T-helper 1 cell treated with Interleukin-12 subunit alpha and Interleukin-12 subunit beta and Interleukin-4 antibody, amounts not matched to agents 30 ng/mL and 1 ng/mL, for 36 hours (primary cell): ENCODE data around the gene TMEM217. TPM values are rescaled to one million over a fixed set of nuclear protein-coding genes. Genes with fewer than 3 reads are reported as not detected.
"Not testable (repeated sequence)": the region's sequence is repeated elsewhere in the genome, so short reads cannot be mapped to it uniquely, and the experiment has no call there.

Experiments
- intact Hi-C: fragments of 100-400 bp; cut with micrococcal nuclease; formaldehyde crosslinking; loops from one replicate; pipeline ENCODE4 v1.15.1; 2024
- total RNA-seq: library from RNA; stranded (reverse); gene quantifications from 2 replicates; pipeline ENCODE4 v1.2.3, GENCODE V29; 2022

The TMEM217 gene
- 8.0 TPM in 2 replicates for total RNA-seq

DNA sequence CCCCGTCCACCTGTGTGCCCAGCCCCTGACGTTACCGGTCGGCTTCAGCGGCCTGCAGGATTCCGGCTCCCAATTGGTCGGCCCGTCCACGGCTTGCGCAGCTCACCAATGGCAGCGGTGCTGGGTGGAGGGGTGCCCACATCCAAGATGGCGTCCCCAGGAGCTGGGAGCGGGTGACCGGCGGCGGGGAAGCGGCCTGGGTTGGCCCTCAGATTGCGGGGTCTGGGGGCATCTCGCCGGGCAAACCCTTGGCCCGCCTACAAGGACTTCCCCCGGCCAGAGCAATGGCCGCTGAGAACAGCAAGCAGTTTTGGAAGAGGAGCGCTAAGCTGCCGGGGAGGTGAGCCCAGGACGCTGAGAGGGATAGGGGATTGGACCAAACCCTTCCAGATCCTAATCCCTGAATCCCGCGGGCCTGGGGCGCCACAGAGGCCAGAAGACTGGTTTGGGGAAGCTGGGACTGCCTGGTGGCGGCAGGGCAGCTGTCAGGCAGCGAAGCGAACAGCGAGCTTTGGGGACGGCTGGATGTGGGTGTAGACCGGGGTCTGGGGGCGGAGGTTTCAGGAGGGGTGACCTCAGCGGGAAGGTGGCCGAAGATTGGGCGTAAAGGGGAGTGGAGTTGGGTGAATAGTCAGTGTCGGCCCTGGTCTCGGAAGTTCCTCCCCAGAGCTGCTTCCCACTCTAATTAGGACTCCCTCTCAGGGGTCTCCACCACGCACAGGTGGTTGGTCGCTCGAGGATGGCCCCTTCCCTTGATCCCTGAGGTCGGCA is at the start of gene TMEM217, which contains the start of gene TBC1D22B:
TSS of gene TMEM217 (minus strand) at position 511 of the 771 bp plus-strand sequence. CDS start 39,114 bp downstream, outside the sequence.
TSS of gene TBC1D22B (plus strand) at position 139 of the 771 bp plus-strand sequence. CDS start at position 285, 146 bp downstream.
- intact Hi-C loops = loop anchor here (1.0 to 5.0 kb wide), 4 partner anchors 18 to 373 kb away; partner anchors contain the start of genes C6orf89 and CMTR1

DNA sequence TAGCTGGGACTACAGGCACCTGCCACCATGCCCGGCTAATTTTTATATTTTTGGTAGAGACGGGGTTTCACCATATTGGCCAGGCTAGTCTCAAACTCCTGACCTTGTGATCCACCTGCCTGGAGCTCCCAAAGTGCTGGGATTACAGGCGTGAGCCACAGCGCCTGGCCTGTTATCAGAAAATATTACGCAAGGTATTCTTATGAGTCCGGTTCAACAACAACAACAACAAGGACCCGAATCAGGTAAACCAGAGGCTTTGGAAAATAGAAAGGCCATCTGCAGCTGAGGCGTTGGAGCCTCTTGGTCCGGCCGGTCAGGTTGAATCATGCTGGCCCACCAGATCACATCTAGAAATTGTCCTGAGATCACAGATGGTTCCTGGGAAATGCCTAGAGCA is 49.5 kb upstream of the TMEM217 start:
- intact Hi-C loops = not testable (repeated sequence)

DNA sequence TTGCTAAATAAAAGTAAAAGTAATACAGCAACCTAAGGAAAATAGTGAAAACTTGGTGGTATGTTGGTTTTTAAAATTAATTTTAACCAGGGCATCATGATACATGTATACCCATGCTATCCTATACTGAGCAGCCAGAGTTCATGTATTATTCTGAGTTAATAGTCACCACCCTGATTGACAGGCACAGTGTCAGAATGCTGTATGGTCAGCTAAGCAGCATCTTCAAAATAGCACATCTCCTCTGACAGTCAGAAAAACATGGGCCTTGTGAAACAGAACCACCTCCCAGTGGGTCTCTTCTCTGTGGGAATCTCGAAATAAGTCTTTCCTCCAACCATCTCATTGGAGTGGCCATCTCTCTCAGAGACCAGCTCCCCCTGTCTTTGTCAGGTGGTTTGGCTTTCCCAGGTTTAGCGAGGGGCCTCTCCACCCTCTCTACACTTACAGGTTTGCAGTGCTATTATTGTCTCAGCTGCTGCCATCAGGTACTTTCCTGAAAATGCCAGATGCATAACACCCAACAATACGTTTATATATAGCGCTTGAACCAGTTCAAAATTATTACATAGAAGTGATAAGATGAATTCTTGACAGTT is 48.8 kb upstream of the TMEM217 start:
- intact Hi-C loops = no loop called here

DNA sequence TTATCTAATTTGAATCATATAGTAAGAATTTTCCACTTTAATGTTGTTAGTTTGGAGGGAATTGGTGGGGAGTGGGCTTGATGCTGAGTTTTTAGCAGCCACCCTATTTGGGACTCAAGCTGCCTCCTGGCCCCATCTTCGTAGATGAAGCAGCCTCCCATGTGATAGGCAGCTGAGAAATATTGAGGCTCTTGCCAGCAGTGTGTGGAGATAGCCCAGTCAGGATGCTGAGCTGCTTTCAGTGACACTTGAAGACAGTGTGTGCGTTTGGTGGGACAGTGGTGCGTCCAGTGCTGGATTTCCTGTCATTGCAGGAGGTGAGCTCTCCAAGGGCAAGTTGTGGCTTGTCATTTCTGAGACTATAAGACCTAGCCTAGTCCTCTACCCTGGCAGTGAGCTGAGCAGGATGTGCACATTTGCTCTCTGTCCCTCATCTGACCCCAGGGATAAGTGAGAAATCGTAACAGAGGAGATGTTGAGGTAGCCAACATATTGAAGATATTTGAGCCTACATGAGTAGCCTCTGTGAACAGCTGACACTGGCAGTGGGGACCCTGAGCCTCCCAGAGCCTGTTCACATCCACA is 48.0 kb upstream of the TMEM217 start:
- intact Hi-C loops = no loop called here

DNA sequence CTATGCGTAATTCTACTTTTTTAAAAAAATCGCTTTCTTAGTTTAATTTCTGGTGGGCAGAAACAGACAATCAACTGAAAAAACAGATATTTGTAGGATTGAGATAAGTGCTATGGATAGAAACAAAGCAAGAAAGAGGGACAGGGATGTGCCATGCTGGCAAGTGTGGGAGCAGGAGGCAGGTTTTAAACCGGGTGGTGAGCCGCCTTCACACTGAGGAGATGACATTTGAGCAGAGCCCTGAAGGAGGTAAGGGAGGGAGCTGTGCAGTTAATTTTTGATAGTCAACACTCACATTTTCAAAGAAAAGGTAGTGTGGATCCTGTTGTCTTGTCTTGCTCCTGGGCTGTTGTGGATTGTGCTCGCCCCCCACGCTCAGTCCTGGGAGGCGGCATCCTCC is 46.8 kb upstream of the TMEM217 start:
- intact Hi-C loops = loop anchor here (1.0 kb wide), 1 partner anchor 286 kb away; no protein-coding TSS in a partner anchor

DNA sequence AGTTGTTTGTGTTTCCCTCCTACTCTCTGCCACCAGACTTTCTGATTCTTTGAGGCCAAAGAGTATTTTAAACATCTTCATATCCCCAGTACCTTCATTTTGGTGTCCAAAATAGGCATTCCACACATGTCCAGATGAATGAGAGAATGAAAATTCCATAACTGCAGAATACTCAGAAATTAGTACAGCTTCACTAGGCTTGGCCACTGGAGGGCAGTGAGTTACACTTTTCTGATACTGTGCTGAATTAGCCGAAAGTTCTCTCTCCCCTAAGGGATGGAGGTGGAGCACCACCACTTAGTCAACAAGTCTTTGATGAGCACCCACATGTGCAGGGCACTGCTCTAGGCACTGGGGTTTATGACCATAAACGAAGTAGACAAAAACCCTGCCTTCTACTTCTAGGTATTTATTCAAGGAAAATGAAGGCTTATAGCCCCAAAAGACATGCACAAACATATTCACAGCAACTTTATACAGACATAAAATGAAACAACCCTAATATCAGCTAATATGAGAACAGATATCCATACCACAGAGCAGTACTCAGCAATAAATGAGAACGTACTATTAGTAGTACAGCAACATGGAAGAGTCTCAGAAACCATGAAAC is 46.1 kb upstream of the TMEM217 start:
- intact Hi-C loops = loop anchor here (1.0 kb wide), 1 partner anchor 286 kb away; no protein-coding TSS in a partner anchor

DNA sequence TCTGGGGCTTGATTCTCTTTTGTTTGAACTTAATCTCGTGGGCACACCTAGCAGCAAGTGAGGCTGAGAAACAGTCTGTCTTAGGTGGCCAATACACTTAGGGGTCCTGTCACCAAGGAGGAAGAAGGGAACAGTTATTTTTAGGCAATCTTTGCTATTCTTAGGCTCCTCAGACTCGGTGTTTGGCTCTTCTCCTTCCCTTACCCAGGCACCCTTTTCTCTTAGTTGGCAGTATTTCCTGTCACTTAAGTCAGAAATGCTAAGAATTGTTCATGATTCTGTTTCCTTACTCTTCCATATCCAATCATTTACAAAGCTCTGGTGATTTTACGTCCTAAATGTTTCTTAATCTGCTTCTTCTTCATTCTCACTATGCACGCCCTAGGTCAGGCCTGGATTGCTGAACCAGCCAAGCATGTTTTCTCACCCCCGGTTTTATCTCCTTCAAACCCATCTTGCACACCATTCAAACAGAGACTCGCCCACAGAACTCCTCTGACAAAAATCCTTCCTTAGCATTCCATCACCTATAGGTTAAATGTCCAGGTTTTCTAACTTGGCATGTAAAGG is 45.2 kb upstream of the TMEM217 start:
- intact Hi-C loops = no loop called here

DNA sequence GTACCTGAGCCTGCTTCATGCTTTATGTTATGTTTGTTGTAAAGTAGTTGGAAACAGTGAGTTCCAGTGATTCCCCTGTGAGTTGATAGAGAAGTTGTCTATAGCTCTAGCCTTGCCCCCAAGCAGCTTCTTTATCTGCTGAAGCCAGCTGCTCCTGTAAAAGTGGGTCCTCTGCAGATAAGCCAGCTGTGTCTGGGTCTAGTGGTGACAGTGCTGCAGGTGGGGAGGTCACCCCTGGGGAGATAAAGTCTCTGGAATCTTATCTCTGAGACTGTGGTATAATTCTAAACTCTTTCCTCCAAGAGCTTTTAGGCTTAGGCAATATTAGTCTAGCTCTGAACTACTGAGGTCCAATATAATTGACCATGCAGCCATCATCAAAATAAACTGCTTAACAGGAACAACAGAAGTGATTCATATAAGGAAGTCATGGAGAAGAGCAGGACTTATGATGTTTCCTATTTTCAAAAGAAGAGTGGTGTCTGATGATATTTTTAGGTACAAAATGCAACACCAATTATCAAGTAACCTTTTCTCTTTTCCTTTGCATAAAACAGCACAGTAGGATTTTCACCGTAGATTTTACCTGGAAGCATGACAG is 44.2 kb upstream of the TMEM217 start:
- intact Hi-C loops = no loop called here

DNA sequence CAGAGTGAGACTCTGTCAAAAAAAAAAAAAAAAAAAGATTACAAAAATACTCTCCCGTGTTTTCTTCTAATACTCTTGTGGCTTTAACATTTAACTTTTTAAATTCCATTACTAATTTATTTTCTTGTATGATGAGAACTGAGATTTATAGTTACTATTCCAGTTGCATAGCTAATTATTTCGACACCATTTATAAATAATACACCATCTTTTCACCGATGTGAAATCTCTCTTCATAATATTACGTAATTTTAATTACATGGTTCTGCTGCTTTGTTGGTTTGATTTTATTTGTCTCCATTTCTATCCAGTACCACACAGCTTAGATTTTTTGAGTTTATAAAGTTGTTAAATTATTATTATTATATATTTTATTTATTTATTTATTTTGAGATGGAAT is 42.0 kb upstream of the TMEM217 start:
- intact Hi-C loops = no loop called here

DNA sequence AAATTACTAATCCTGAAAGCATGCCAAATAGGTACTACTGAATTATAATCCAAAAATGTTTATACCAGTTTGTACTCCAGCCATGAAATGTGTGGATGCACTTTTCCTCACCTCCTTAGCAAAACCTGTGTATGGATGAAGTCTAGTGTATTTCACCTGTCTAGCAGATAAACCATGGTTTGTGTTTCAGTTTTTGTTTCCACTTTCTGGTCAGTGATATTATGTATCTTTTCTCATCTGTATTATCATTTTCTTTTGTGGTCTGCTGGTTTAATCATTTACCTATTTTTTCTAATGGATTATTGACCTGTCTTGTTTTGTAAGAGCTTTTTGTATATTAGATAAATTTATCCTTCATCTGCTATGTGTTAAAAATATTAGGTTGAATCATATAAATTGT is 41.0 kb upstream of the TMEM217 start:
- intact Hi-C loops = no loop called here

DNA sequence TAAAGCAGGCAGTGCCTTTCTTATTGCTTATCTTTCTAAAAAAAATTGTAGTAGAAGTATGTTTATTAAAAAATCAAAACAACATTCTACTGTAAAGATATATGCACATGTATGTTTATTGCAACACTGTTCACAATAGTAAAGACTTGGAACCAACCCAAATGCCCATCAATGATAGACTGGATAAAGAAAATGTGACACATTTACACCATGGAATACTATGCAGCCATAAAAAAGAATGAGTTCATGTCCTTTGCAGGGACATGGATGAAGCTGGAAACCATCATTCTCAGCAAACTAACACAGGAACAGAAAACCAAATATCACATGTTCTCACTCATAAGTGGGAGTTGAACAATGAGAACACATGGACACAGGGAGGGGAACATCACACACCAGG is 39.7 kb upstream of the TMEM217 start:
- intact Hi-C loops = not testable (repeated sequence)

DNA sequence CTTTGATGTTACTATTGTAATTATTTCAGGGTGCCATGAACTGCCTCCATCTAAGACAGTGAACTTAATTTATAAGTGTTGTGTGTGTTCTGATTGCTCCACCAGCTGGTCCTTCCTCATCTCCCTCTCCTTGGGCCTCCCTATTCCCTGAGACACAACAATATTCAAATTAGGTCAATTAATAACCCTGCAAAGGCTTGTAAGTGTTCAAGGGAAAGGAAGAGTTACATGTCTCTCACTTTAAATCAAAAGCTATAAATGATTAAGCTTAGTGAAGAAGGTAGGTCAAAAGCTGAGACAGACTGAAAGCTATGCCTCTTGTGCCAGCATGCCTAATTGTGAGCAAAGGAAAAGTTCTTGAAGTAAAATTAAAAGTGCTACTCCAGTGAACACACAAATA is 35.5 kb upstream of the TMEM217 start:
- intact Hi-C loops = loop anchor here (5.0 kb wide), 1 partner anchor 381 kb away; no protein-coding TSS in a partner anchor

DNA sequence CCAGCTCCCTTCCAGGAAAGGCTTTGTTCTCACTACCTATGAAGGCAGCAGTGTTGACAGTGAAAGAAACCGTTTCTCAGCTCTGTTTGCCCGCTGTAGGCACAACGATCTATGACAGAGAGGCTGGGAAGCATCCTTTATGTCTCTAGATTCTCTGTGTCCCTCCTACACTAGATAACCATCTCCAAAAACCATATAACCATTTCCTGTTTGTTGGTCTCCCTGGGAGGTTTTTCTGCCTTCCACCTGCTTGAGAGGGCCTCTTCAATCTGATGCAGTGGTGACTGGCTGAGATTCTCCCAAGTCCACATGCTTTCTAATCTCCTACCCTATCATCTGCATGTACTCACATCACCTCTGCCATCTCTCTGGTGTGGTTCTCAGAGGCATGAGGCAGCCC is 32.0 kb upstream of the TMEM217 start:
- intact Hi-C loops = loop anchor here (1.0 to 5.0 kb wide), 5 partner anchors 17 to 378 kb away; no protein-coding TSS in a partner anchor

DNA sequence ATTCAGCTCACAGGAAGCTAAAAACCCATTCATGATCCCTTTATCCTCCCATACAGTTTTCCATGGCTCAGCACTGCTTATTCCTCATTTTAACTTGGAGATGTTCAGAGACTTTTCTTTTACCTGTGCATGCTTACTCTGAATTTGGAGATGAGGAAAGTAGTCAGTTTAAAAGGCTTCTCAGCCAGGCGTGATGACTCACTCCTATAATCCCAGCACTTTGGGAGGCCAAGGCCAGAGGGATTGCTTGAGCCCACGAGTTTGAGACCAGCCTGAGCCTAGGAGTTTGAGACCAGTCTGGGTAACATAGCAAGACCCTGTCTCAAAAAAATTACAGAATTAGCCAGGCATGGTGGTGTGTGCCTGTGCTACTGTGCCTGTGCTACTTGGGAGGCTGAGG is 30.3 kb upstream of the TMEM217 start:
- intact Hi-C loops = no loop called here

DNA sequence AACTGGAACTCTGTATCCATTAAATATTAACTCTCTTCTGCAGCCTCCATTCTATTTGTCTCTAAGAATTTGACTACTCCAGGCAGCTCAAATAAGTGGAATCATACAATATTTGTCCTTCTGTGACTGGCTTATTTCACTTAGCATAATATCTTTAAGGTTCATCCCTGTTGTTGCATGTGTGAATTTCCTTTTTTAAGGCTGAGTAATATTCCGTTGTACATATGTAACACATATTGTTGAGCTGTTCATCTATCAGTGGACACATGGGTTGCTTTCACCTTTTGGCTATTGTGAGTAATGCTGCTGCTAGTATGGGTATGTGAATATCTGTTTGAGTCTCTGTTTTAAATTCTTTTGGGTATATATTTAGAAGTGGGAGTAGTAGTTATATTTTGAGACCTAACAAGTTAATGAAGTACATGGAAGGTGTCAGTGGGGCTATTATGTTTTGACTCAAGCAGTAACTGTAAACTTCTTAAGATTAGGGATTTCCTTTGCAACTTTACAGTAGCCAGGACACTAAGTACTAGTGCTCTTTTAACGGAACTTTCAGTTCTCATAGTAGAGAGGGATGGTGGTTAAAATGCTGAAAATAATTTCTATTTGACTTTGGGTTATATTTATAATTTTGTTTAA is 29.7 kb upstream of the TMEM217 start:
- intact Hi-C loops = no loop called here

DNA sequence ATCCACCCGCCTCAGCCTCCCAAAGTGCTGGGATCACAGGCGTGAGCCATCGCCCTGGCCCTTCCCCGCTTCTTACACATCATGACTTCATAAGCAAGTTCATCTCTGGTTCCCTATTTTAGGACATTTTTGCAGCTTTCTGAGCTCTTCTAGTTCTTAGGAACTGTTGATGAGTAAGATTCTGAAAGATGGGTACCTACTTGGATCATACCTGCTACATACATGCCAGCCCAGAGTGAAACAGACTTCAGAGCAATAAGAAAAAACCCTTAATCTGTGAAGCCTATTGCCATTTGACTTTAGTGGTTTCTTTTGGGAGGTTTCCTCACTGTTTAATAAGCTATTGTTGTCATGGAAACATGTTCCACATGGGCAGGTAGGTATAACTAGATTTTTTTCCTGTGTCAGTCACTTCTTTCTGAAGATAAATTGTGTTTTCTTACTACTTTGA is 27.9 kb upstream of the TMEM217 start:
- intact Hi-C loops = no loop called here

DNA sequence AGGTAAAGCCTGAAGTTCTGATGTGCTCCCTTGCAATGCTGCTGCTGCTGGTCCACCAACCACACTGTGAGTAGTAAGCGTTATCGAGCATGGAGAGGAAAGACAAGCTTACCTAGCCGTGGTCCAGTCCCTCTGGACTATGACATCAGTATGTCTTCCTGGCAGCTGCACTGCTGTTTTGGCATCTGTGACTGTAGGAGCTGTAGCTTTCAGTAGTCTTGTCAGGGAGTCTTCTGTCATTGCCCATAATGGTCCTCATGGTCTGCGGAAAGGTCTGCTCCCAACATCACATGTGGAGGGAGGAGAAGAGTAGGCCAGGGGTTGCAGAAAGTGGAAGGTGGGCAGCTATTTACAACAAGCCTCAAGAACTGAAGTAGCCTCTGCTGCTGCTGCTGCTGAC is 26.8 kb upstream of the TMEM217 start:
- intact Hi-C loops = no loop called here

DNA sequence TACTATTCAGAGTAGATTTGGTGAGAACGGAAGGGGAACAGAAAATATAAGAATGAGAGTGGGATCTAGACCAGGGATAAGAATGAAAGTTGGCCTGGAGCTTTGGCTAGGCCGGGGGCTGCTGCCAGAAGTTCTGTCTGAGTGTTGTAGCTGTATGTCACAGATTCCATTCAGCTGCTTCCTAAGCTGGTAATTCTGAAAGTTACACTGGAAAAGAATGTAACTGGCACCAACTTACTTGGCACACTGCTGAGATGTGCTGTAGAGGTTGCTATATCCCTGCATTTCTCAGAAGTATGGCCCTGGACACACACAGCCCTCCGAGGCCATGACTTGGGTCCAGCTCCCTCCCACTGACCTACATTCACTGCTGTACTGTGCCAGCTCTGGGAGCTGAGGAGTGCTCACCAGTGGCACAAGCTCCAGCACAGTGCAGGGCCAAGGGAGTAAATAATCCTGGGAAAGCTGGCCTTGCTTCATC is 25.8 kb upstream of the TMEM217 start:
- intact Hi-C loops = no loop called here

DNA sequence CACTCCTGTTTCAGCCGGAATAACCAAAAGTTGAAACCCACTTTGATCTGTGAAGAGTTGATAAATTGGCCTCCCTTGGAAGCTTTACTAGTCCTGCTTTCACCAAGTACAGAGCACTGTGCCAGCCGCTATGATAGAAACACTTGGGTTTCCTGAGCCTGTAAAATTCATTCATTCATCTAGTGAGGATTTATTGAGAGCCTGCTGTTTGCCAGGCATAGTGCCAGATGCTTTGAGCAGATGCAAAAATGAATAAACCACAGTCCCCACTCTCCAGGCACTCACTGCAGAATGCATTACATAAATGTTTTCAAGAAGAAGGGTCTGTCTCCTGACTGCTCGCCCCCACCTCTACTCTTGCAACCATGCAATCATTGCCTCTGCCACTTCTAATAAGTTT is 25.3 kb upstream of the TMEM217 start:
- intact Hi-C loops = no loop called here

DNA sequence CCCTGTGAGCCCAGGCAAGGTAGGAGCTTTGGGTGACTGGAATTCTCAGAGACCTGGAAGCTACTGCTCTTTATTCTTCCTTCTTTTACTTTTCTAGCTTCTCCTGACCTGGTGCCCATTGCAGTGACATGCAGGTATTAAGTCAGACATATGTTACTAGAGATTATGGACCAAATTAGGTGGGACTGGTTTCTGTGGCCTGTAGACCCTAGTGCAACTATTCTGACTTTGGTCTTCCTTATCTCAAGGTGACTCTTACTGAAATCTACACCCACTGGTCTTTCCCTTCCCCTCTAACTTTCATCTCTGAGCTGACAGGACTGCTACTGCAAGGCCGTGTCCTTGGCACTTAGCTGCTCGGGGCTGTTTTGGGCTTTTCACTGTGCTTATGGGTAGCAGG is 24.4 kb upstream of the TMEM217 start:
- intact Hi-C loops = no loop called here
